Epithelial cell of esophagus (primary cell): ENCODE measurements around the gene ITPR1.

ENCODE experiments used
- DNase-seq: peaks from one replicate; pipeline ENCODE4 v3.0.0; 2010; ENCODE audit warnings: low read depth
- H3K4me3 ChIP-seq: 2 replicates; pipeline ENCODE4 v1.5.1; 2011; ENCODE audit warnings: mild to moderate bottlenecking, low read length, control low read depth
- CTCF ChIP-seq: IDR thresholded peaks from 2 replicates; pipeline ENCODE4 v1.5.1; 2011; ENCODE audit warnings: low read depth, mild to moderate bottlenecking, low read length, control low read depth, inconsistent platforms; ENCODE audit not compliant: insufficient read depth; ENCODE audit errors: missing control alignments

ITPR1 gene

GRCh38 chr3:4656626-4657328 is 163.6 kb downstream of the ITPR1 start:
- TF ChIP-seq CTCF: no peak
- no peak for DNase-seq
- H3K4me3 ChIP-seq: no peak overlapping the region

GRCh38 chr3:4660936-4661335 is 167.8 kb downstream of the ITPR1 start:
- DNase-seq: no peak
- TF ChIP-seq CTCF: no peak
- no peak overlapping the region for H3K4me3 ChIP-seq

GRCh38 chr3:4664412-4664811 is 171.3 kb downstream of the ITPR1 start:
- H3K4me3 ChIP-seq: no peak overlapping the region
- no peak for TF ChIP-seq CTCF
- no peak for DNase-seq

- H3K4me3 ChIP-seq: no peak overlapping the region
- DNase-seq: no peak
- no peak for TF ChIP-seq CTCF
These were observed 172.0 kb downstream of the ITPR1 start for GRCh38 chr3:4665197-4665596.

- no peak for DNase-seq
- H3K4me3 ChIP-seq: no peak overlapping the region
- TF ChIP-seq CTCF: no peak
These were observed 172.9 kb downstream of the ITPR1 start for GRCh38 chr3:4666071-4666470.

GRCh38 chr3:4670352-4670751 is 177.2 kb downstream of the ITPR1 start:
- H3K4me3 ChIP-seq: no peak overlapping the region
- DNase-seq: peak; percentile 20
- TF ChIP-seq CTCF: peak; percentile 38

GRCh38 chr3:4672725-4673275 is 179.7 kb downstream of the ITPR1 start:
- DNase-seq: no peak
- TF ChIP-seq CTCF: no peak
- no peak overlapping the region for H3K4me3 ChIP-seq
